Prostate gland (tissue), 2 donors: Measurements from ENCODE around the gene CHST10. TPM values are rescaled to one million over a fixed set of nuclear protein-coding genes. Genes with fewer than 3 reads are reported as not detected.

ENCODE experiments used
- DNase-seq: peaks from one replicate; pipeline ENCODE4 v3.0.0-alpha.2; 2019; ENCODE audit warnings: low spot score
- H3K27ac ChIP-seq, 2 donors: fragments of 200-600 bp; sonication (generic); 2 replicates each; pipeline ENCODE4 v1.5.1; 2017 to 2019
- H3K27me3 ChIP-seq: fragments of 200-600 bp; sonication (generic); replicated peaks from 2 replicates; pipeline ENCODE4 v1.5.1; 2019; ENCODE audit not compliant: insufficient read depth
- H3K36me3 ChIP-seq, 2 donors: fragments of 200-600 bp; sonication (generic); 1 replicate in 1 of 2; 2 replicates in 1 of 2; pipeline versions ENCODE4 v1.5.1 to v1.8.1; 2017 to 2019
- H3K4me1 ChIP-seq: fragments of 200-600 bp; sonication (generic); replicated peaks from 2 replicates; pipeline ENCODE4 v1.5.1; 2019
- H3K4me3 ChIP-seq, 2 donors: fragments of 200-600 bp; sonication (generic); 2 replicates each; pipeline ENCODE4 v1.5.1; 2017 to 2019
- H3K9me3 ChIP-seq: fragments of 200-600 bp; sonication (generic); 2 replicates; pipeline ENCODE4 v1.5.1; 2017
- CTCF ChIP-seq, 4 experiments: fragments of 200-600 bp in 2 of 4; fragments of 450-650 bp in 2 of 4; sonication (generic) in 2 of 4; IDR thresholded peaks; 1 replicate in 3 of 4; 2 replicates in 1 of 4; pipeline ENCODE4 v1.5.1; 2016 to 2019; ENCODE audit warnings: antibody characterized with exemption in 4 of 4, mild to moderate bottlenecking in 2 of 4, moderate library complexity in 2 of 4
- POLR2A ChIP-seq: fragments of 450-650 bp; IDR thresholded peaks from one replicate; pipeline ENCODE4 v1.6.1; 2016; ENCODE audit warnings: antibody characterized with exemption, mild to moderate bottlenecking
- POLR2AphosphoS5 ChIP-seq: sonication (generic); formaldehyde crosslinking; IDR thresholded peaks from one replicate; pipeline ENCODE4 v1.6.1; 2017; ENCODE audit warnings: antibody characterized with exemption
- WGBS: methylation state at CpG from one replicate; pipeline ENCODE4 v1.1.5; 2018; 5-methylcytosine and 5-hydroxymethylcytosine counted together
- intact Hi-C: fragments of 100-400 bp; cut with DNase I; formaldehyde crosslinking; loops from one replicate; pipeline ENCODE4 v1.14.2; 2022
- total RNA-seq, 2 donors: library from RNA; depleted of rRNA; stranded (reverse); fragments of >200 nt; gene quantifications; one replicate each; pipeline ENCODE4 v1.1.0, GENCODE V29; 2016

Gene CHST10
- total RNA-seq, 2 donors from 2014 or later, result 10.0 to 27.7 TPM

GRCh38 chr2:100404411-100404810 lies 13.1 kb downstream of the CHST10 start:
- intact Hi-C loops, result no loop called here
- H3K4me1 ChIP-seq, result no peaks in the 10 kb centered on the region
- DNase-seq, result no peak
- H3K27ac ChIP-seq, result no peak overlapping the region
- no peak overlapping the region for H3K4me3 ChIP-seq
- H3K9me3 ChIP-seq, result no peaks in the 10 kb centered on the region
- H3K36me3 ChIP-seq, result peaks cover 0 to 5% of the 10 kb centered on the region in 2 donors
- no peak for TF ChIP-seq POLR2A
- no peak for TF ChIP-seq POLR2AphosphoS5
- no peak for TF ChIP-seq CTCF (IDR thresholded peaks at IDR 0.05)
- no peaks in the 10 kb centered on the region for H3K27me3 ChIP-seq
- 96% methylated on average over 7 of the region's 7 CpGs for WGBS

GRCh38 chr2:100403722-100404121 lies 13.7 kb downstream of the CHST10 start:
- Histone ChIP-seq H3K4me3 (no peak overlapping the region), H3K27ac (no peak overlapping the region)

GRCh38 chr2:100401268-100401667 lies 16.2 kb downstream of the CHST10 start:
- 86% methylated on average over 7 of the region's 7 CpGs for WGBS
- intact Hi-C loops, result no loop called here
- H3K36me3 ChIP-seq, result peaks cover 0 to 5% of the 10 kb centered on the region in 2 donors

More at GRCh38 chr2:100403722-100404121, 13.7 kb downstream of the CHST10 start:
- H3K9me3 ChIP-seq, result no peaks in the 10 kb centered on the region
- intact Hi-C loops, result no loop called here
- 92% methylated on average over 10 of the region's 10 CpGs for WGBS
- no peaks in the 10 kb centered on the region for H3K4me1 ChIP-seq
- H3K36me3 ChIP-seq, result peaks cover 0 to 5% of the 10 kb centered on the region in 2 donors
- no peaks in the 10 kb centered on the region for H3K27me3 ChIP-seq
- TF ChIP-seq POLR2AphosphoS5 (no peak), CTCF (IDR thresholded peaks at IDR 0.05) (no peak), POLR2A (no peak)
- DNase-seq, result no peak

GRCh38 chr2:100399714-100400113 lies 17.8 kb downstream of the CHST10 start:
- no peak for DNase-seq
- Histone ChIP-seq H3K4me3 (no peak overlapping the region), H3K9me3 (no peaks in the 10 kb centered on the region), H3K4me1 (no peaks in the 10 kb centered on the region), H3K27me3 (no peaks in the 10 kb centered on the region), H3K36me3 (no peaks in the 10 kb centered on the region), H3K27ac (no peak overlapping the region)
- WGBS, result 91% methylated on average over 9 of the region's 9 CpGs
- intact Hi-C loops, result no loop called here
- TF ChIP-seq CTCF (IDR thresholded peaks at IDR 0.05) (no peak), POLR2AphosphoS5 (no peak), POLR2A (no peak)

More at GRCh38 chr2:100401268-100401667, 16.2 kb downstream of the CHST10 start:
- TF ChIP-seq POLR2A (no peak), POLR2AphosphoS5 (no peak), CTCF (IDR thresholded peaks at IDR 0.05) (no peak)
- no peaks in the 10 kb centered on the region for H3K4me1 ChIP-seq
- no peak overlapping the region for H3K4me3 ChIP-seq
- no peaks in the 10 kb centered on the region for H3K27me3 ChIP-seq
- DNase-seq, result no peak
- no peak overlapping the region for H3K27ac ChIP-seq
- H3K9me3 ChIP-seq, result no peaks in the 10 kb centered on the region

- DNase-seq, result no peak
- no peaks in the 10 kb centered on the region for H3K36me3 ChIP-seq
- H3K4me1 ChIP-seq, result no peaks in the 10 kb centered on the region
- no peak overlapping the region for H3K4me3 ChIP-seq
- no peaks in the 10 kb centered on the region for H3K9me3 ChIP-seq
- H3K27ac ChIP-seq, result no peak overlapping the region
- TF ChIP-seq POLR2AphosphoS5 (no peak), POLR2A (no peak), CTCF (IDR thresholded peaks at IDR 0.05) (no peak)
- H3K27me3 ChIP-seq, result no peaks in the 10 kb centered on the region
- 89% methylated on average over 9 of the region's 9 CpGs for WGBS
- intact Hi-C loops, result no loop called here
Measured at GRCh38 chr2:100397976-100398375, 19.5 kb downstream of the CHST10 start.
